CD4-positive, alpha-beta T cell treated with Interleukin-12 subunit alpha and Interleukin-12 subunit beta, for 1 hour (primary cell): ENCODE data around the gene EAF1.
"Not testable (repeated sequence)": the region's sequence is repeated elsewhere in the genome, so short reads cannot be mapped to it uniquely, and the experiment has no call there.

Experiments used
- DNase-seq: peaks from one replicate; pipeline ENCODE4 v3.0.0-alpha.2; 2020

EAF1 gene

GRCh38 chr3:15453501-15453900, 26.1 kb downstream of the EAF1 start:
- no peak for DNase-seq

- DNase-seq = no peak
Measured at GRCh38 chr3:15453991-15454625, 26.7 kb downstream of the EAF1 start.

- DNase-seq = no peak
Measured at GRCh38 chr3:15454965-15455364, 27.6 kb downstream of the EAF1 start.

- no peak for DNase-seq
Measured at GRCh38 chr3:15455756-15456155, 28.4 kb downstream of the EAF1 start.

- DNase-seq = no peak
Measured at GRCh38 chr3:15456321-15456720, 28.9 kb downstream of the EAF1 start.

GRCh38 chr3:15456915-15457314, 29.5 kb downstream of the EAF1 start:
- DNase-seq = not testable (repeated sequence)

GRCh38 chr3:15458212-15458780, 30.9 kb downstream of the EAF1 start:
- no peak for DNase-seq

GRCh38 chr3:15460891-15461531, 33.6 kb downstream of the EAF1 start:
- peak; percentile 24 for DNase-seq

GRCh38 chr3:15462451-15462850, 35.1 kb downstream of the EAF1 start:
- no peak for DNase-seq

- DNase-seq = no peak
Measured at GRCh38 chr3:15465876-15466585, 38.6 kb downstream of the EAF1 start.

- DNase-seq = peak; percentile 1
Measured at GRCh38 chr3:15467227-15468181, 40.1 kb downstream of the EAF1 start.

GRCh38 chr3:15470261-15470660, 42.9 kb downstream of the EAF1 start:
- no peak for DNase-seq

- DNase-seq = no peak
Measured at GRCh38 chr3:15470849-15471248, 43.5 kb downstream of the EAF1 start.

GRCh38 chr3:15471861-15472260, 44.5 kb downstream of the EAF1 start:
- DNase-seq = no peak

- no peak for DNase-seq
Measured at GRCh38 chr3:15475161-15475560, 47.8 kb downstream of the EAF1 start.

GRCh38 chr3:15476378-15476777, 49.0 kb downstream of the EAF1 start:
- no peak for DNase-seq

- no peak for DNase-seq
Measured at GRCh38 chr3:15477951-15478639, 50.7 kb downstream of the EAF1 start.

GRCh38 chr3:15478640-15478979, 51.2 kb downstream of the EAF1 start:
- no peak for DNase-seq

GRCh38 chr3:15479400-15480224, 52.2 kb downstream of the EAF1 start:
- no peak for DNase-seq

- DNase-seq = not testable (repeated sequence)
Measured at GRCh38 chr3:15484551-15484950, 57.2 kb downstream of the EAF1 start.

GRCh38 chr3:15486020-15486419, 58.6 kb downstream of the EAF1 start:
- no peak for DNase-seq
